ENCODE measurements around the gene PEPD. TPM values are rescaled to one million over a fixed set of nuclear protein-coding genes. Genes with fewer than 3 reads are reported as not detected.

Gene PEPD
- total RNA-seq, 4 donors from 2014 or later: 40.1 to 61.4 (median 53.4) TPM

DNA sequence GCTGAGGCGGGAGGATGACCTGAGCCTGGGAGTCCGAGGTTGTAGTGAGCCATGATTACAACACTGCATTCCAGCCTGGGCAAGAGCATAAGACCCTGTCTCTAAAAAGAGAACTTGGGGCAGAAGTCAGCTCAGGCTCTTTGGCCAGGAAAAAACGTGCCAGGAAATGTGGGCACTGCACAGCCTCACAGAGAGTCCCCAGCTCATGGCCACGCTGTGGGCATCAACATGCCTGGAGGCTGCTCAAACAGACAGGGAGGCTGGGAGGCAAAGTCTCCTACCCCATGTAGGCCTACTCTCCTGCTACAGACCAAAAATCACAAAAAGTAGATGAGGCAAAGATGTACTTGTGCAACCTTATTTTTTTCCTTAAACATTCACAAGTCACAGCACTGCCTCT, 49.4 kb downstream of the PEPD start:
- TF ChIP-seq, protein P1, sequence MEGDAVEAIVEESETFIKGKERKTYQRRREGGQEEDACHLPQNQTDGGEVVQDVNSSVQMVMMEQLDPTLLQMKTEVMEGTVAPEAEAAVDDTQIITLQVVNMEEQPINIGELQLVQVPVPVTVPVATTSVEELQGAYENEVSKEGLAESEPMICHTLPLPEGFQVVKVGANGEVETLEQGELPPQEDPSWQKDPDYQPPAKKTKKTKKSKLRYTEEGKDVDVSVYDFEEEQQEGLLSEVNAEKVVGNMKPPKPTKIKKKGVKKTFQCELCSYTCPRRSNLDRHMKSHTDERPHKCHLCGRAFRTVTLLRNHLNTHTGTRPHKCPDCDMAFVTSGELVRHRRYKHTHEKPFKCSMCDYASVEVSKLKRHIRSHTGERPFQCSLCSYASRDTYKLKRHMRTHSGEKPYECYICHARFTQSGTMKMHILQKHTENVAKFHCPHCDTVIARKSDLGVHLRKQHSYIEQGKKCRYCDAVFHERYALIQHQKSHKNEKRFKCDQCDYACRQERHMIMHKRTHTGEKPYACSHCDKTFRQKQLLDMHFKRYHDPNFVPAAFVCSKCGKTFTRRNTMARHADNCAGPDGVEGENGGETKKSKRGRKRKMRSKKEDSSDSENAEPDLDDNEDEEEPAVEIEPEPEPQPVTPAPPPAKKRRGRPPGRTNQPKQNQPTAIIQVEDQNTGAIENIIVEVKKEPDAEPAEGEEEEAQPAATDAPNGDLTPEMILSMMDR (IDR thresholded peaks at IDR 0.05): no peak
- TF ChIP-seq POLR2A (IDR thresholded peaks at IDR 0.05): no peak
- H3K27me3 ChIP-seq: no peaks in the 10 kb centered on the region
- 84 to 92% methylated on average over 4 of the region's 4 CpGs for WGBS, 2 donors
- no peaks in the 10 kb centered on the region for H3K4me1 ChIP-seq
- H3K4me3 ChIP-seq: no peak overlapping the region
- intact Hi-C loops (cut with DNase I): no loop called here
- H3K9me3 ChIP-seq: no peaks in the 10 kb centered on the region
- no peak for DNase-seq
- no peak overlapping the region for H3K27ac ChIP-seq
- peaks cover 0 to 43% (median 0%) of the 10 kb centered on the region in 3 donors for H3K36me3 ChIP-seq

DNA sequence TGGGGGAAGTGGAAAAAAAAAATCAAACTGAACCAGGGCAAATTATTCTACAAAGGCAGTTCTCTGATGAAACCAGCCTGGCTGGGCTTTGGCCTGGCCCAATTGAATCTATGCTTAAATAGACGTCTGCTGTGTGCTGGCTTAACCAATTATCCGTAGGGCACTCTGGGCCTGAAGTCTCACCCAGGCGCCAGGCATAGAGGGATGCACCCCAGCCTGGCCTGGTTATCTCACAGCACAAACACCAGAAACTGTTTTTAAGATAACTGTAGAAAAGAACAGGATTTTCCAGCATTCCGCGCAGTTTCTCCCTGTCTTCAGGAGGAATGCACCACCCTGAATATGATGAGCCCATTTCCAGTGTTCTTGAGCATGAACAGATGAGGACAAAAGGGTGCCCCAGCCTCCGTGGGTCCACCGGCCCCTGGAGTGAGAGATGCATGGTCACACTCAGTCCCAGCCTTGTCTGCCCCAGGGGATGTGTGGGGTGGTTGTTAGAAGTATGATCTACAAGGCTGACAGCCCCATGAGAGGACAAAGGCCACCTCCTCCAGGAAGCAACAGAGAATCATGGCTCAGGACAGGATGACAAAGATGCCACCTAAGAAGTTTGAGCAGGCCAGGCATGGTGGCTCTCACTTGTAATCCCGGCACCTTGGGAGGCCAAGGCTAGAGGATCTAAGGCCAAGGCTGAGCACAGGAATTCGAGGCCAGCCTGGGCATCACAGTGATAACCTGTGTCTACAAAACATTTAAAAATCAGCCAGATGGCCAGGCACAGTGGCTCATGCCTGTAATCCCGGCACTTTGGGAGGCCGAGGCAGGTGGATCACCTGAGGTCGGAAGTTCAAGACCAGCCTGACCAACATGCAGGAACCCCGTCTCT, 50.2 kb downstream of the PEPD start:
- WGBS, 2 donors: 79 to 87% methylated on average over 7 to 11 of the region's 13 CpGs
- no peak for DNase-seq

DNA sequence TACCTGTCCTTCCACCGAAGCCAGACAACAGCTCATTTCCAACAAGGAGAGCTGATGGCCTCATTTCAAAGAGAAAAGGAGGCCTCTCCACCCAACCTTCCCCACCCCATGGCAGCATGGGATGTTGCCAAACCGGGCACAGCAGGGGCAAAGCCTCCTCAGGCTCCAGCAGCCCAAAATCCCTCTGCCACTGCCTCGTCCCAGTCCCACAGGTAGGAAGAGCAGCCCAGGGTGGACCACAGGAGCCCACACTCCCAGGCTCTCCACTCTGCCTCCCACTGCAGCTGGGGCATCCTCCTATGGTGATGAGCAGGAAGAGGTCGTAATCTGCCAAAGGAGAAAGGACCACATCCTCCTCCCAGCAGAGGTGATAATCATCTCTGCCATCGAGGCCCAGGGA, 50.9 kb downstream of the PEPD start:
- WGBS, 2 donors: 57 to 80% methylated on average over 1 to 4 of the region's 5 CpGs
- no peaks in the 10 kb centered on the region for H3K9me3 ChIP-seq
- H3K27ac ChIP-seq: no peak overlapping the region
- TF ChIP-seq, protein P1 (IDR thresholded peaks at IDR 0.05): no peak
- TF ChIP-seq POLR2A (IDR thresholded peaks at IDR 0.05): no peak
- H3K36me3 ChIP-seq: peaks cover 0 to 27% (median 0%) of the 10 kb centered on the region in 3 donors
- H3K4me1 ChIP-seq: no peaks in the 10 kb centered on the region
- no peak overlapping the region for H3K4me3 ChIP-seq
- no peak for DNase-seq
- intact Hi-C loops (cut with DNase I): no loop called here
- H3K27me3 ChIP-seq: no peaks in the 10 kb centered on the region

More for the DNA sequence above, 50.2 kb downstream of the PEPD start:
- H3K36me3 ChIP-seq: peaks cover 0 to 34% (median 0%) of the 10 kb centered on the region in 3 donors
- no peak overlapping the region for H3K4me3 ChIP-seq
- H3K27ac ChIP-seq: no peak overlapping the region
- TF ChIP-seq POLR2A (IDR thresholded peaks at IDR 0.05): no peak
- TF ChIP-seq, protein P1 (IDR thresholded peaks at IDR 0.05): no peak
- H3K27me3 ChIP-seq: no peaks in the 10 kb centered on the region
- no peaks in the 10 kb centered on the region for H3K9me3 ChIP-seq
- intact Hi-C loops (cut with DNase I): no loop called here
- no peaks in the 10 kb centered on the region for H3K4me1 ChIP-seq

DNA sequence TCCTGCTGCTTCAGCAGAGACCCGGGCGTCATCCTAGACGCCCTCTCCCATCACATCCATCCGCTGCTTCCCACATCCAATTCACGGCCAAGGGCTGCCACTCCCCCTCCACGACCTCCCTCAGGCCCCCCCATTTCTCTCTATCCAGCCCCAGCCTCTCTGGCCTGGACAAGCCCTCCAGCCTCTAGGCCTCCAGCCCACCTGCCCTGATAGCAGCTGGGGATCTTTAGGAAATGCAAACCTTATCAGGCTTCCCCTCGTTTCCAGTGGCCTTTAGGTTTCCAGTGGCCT, 51.6 kb downstream of the PEPD start:
- Histone ChIP-seq H3K9me3 (no peaks in the 10 kb centered on the region), H3K36me3 (peaks cover 0 to 22% (median 0%) of the 10 kb centered on the region in 3 donors), H3K27me3 (no peaks in the 10 kb centered on the region), H3K4me3 (no peak overlapping the region), H3K27ac (no peak overlapping the region), H3K4me1 (no peaks in the 10 kb centered on the region)
- DNase-seq: no peak
- intact Hi-C loops (cut with DNase I): no loop called here
- 86 to 87% methylated on average over 7 of the region's 7 CpGs for WGBS, 2 donors
- no peak for TF ChIP-seq POLR2A (IDR thresholded peaks at IDR 0.05)
- TF ChIP-seq, protein P1 (IDR thresholded peaks at IDR 0.05): no peak

DNA sequence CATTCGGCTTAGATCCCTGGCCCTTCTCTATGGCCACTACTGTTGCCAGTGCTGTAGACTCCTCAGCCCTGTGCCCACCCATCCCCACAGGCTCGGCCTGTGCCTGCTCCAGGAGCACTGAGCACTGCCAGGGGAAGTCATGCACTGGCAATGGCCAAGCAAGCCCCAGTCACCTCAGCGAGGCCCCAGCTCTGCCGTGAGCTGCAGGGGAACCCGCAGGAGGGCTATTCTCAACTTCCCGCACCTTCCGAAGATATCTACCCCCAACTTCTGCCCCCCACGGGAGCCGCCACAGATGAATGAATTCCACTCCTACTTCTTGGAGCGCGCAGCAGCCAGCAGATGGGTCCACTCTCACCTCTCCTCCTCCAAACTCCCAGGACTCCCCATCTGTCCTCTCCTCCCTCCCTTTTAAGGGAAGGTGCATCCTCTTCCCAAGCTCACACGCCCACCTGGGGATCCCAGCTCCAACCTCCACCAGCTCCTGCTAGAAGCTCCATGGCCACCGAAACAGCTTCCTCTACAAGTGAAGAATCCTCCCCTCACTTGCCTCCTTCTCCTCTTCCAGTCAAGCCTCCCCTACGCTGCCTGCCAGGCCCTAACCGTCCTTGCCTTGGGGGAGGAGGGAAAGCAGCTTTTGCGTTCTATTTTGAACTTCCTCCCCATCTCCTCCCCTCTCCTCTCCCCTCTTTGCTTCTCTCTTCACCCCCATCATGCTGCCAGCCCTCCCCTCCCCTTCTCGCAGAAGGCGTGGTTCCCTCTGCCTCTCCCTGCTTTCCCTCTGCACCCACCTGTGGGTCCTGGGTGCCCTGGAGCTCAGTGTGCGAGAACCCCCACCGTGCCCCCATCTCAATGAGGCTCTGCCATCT, 52.2 kb downstream of the PEPD start:
- H3K36me3 ChIP-seq: peaks cover 0 to 17% (median 0%) of the 10 kb centered on the region in 3 donors
- no peaks in the 10 kb centered on the region for H3K9me3 ChIP-seq
- no peaks in the 10 kb centered on the region for H3K27me3 ChIP-seq
- no peak for TF ChIP-seq POLR2A (IDR thresholded peaks at IDR 0.05)
- TF ChIP-seq, protein P1 (IDR thresholded peaks at IDR 0.05): no peak
- no peak for DNase-seq
- WGBS, 2 donors: 87 to 93% methylated on average over 10 to 17 of the region's 20 CpGs
- no peak overlapping the region for H3K27ac ChIP-seq
- no peaks in the 10 kb centered on the region for H3K4me1 ChIP-seq
- no peak overlapping the region for H3K4me3 ChIP-seq
- intact Hi-C loops (cut with DNase I): no loop called here

Data from esophagus squamous epithelium (tissue), 5 donors.